GM23338 (cell line): ENCODE data around the gene PPP1R3E. TPM values are rescaled to one million over a fixed set of nuclear protein-coding genes. Genes with fewer than 3 reads are reported as not detected.

ENCODE experiments used
- ATAC-seq: fragments of 200-7000 bp; cut with Tn5 transposase; 3 replicates; pipeline ENCODE4 v1.9.1; 2020
- DNase-seq: peaks from one replicate; pipeline ENCODE4 v3.0.0-alpha.2; 2015; ENCODE audit warnings: low spot score
- H2AFZ ChIP-seq: fragments of 200-600 bp; sonication (generic); 2 replicates; pipeline ENCODE4 v1.8.0; 2016; ENCODE audit warnings: antibody characterized with exemption, mild to moderate bottlenecking, moderate library complexity
- H3F3A ChIP-seq: fragments of 200-600 bp; sonication (generic); replicated peaks from 2 replicates; pipeline ENCODE4 v1.8.0; 2017; ENCODE audit warnings: antibody characterized with exemption, mixed run types, low read depth
- H3K27ac ChIP-seq: fragments of 200-600 bp; sonication (generic); 2 replicates; pipeline ENCODE4 v1.6.1; 2016; ENCODE audit warnings: low read depth
- H3K27me3 ChIP-seq: fragments of 200-600 bp; sonication (generic); 2 replicates; pipeline ENCODE4 v1.8.0; 2016; ENCODE audit warnings: mild to moderate bottlenecking, mixed run types, moderate library complexity; ENCODE audit not compliant: insufficient read depth
- H3K36me3 ChIP-seq: fragments of 200-600 bp; sonication (generic); 2 replicates; pipeline ENCODE4 v1.8.0; 2016; ENCODE audit warnings: mild to moderate bottlenecking; ENCODE audit not compliant: insufficient read depth
- H3K4me1 ChIP-seq: fragments of 200-600 bp; sonication (generic); 2 replicates; pipeline ENCODE4 v1.8.0; 2016; ENCODE audit warnings: mild to moderate bottlenecking, moderate library complexity; ENCODE audit not compliant: insufficient read depth
- H3K4me2 ChIP-seq: fragments of 200-600 bp; sonication (generic); 2 replicates; pipeline ENCODE4 v1.7.1; 2017; ENCODE audit warnings: mixed run types
- H3K4me3 ChIP-seq: fragments of 200-600 bp; sonication (generic); 2 replicates; pipeline ENCODE4 v1.6.1; 2016; ENCODE audit warnings: mixed run types
- H3K79me2 ChIP-seq: fragments of 200-600 bp; sonication (generic); replicated peaks from 2 replicates; pipeline ENCODE4 v1.8.0; 2017; ENCODE audit warnings: mild to moderate bottlenecking; ENCODE audit not compliant: insufficient read depth
- H3K9me2 ChIP-seq: fragments of 200-600 bp; sonication (generic); 2 replicates; pipeline ENCODE4 v1.8.0; 2017; ENCODE audit not compliant: insufficient read depth
- H4K20me1 ChIP-seq: fragments of 200-600 bp; sonication (generic); replicated peaks from 2 replicates; pipeline ENCODE4 v1.8.0; 2017; ENCODE audit warnings: mild to moderate bottlenecking; ENCODE audit not compliant: insufficient read depth
- H3K27ac Mint-ChIP-seq: 2 replicates; pipeline ENCODE4 v1.8.0; 2020; ENCODE audit warnings: inconsistent platforms, mild to moderate bottlenecking, moderate library complexity, mixed read lengths
- H3K27me3 Mint-ChIP-seq: 3 replicates; pipeline ENCODE4 v1.8.0; 2022; ENCODE audit warnings: low read depth, mild to moderate bottlenecking, moderate library complexity, mixed read lengths, inconsistent platforms; ENCODE audit not compliant: insufficient read depth, poor library complexity
- H3K36me3 Mint-ChIP-seq: 3 replicates; pipeline ENCODE4 v1.8.0; 2021; ENCODE audit warnings: low read depth, mild to moderate bottlenecking, inconsistent platforms, moderate library complexity, mixed read lengths
- H3K4me1 Mint-ChIP-seq: 3 replicates; pipeline ENCODE4 v1.8.0; 2020; ENCODE audit warnings: mild to moderate bottlenecking, inconsistent platforms, mixed read lengths
- H3K4me3 Mint-ChIP-seq: 3 replicates; pipeline ENCODE4 v1.8.0; 2021; ENCODE audit warnings: moderate library complexity, mild to moderate bottlenecking, inconsistent platforms, mixed read lengths
- H3K9me3 Mint-ChIP-seq: 3 replicates; pipeline ENCODE4 v1.8.0; 2020; ENCODE audit warnings: moderate library complexity, mild to moderate bottlenecking, inconsistent platforms, mixed read lengths
- CREB1 ChIP-seq: fragments of 250-450 bp; sonication (Bioruptor Pico); IDR thresholded peaks from 2 replicates; pipeline ENCODE4 v1.5.0; 2020; ENCODE audit warnings: low read depth, mild to moderate bottlenecking, moderate library complexity
- EZH2 ChIP-seq: fragments of 200-600 bp; sonication (generic); IDR thresholded peaks from one replicate; pipeline ENCODE4 v1.8.0; 2017; ENCODE audit warnings: antibody characterized with exemption, mild to moderate bottlenecking, low read depth; ENCODE audit not compliant: unreplicated experiment
- EZH2phosphoT487 ChIP-seq: fragments of 200-600 bp; sonication (generic); IDR thresholded peaks from one replicate; pipeline ENCODE4 v1.8.1; 2018; ENCODE audit warnings: antibody characterized with exemption; ENCODE audit not compliant: unreplicated experiment
- JUNB ChIP-seq: IDR thresholded peaks from one replicate; pipeline ENCODE4 v1.6.1; 2016; ENCODE audit warnings: antibody characterized with exemption; ENCODE audit not compliant: unreplicated experiment
- NANOG ChIP-seq: IDR thresholded peaks from 2 replicates; pipeline ENCODE4 v1.6.1; 2016; ENCODE audit warnings: antibody characterized with exemption, borderline replicate concordance
- POLR2AphosphoS5 ChIP-seq: IDR thresholded peaks from 2 replicates; pipeline ENCODE4 v1.6.1; 2016; ENCODE audit warnings: antibody characterized with exemption, low read depth
- REST ChIP-seq: IDR thresholded peaks from one replicate; pipeline ENCODE4 v1.6.1; 2018; ENCODE audit warnings: antibody characterized with exemption; ENCODE audit not compliant: unreplicated experiment
- STAT1 ChIP-seq: IDR thresholded peaks from one replicate; pipeline ENCODE4 v1.6.1; 2016; ENCODE audit warnings: antibody characterized with exemption; ENCODE audit not compliant: unreplicated experiment
- ZNF114 ChIP-seq: fragments of 250-450 bp; sonication (Bioruptor Pico); IDR thresholded peaks from 2 replicates; pipeline ENCODE4 v1.5.0; 2020; ENCODE audit warnings: mild to moderate bottlenecking, moderate library complexity
- ZNF331 ChIP-seq: fragments of 250-450 bp; sonication (Bioruptor Pico); IDR thresholded peaks from 2 replicates; pipeline ENCODE4 v1.5.0; 2020; ENCODE audit warnings: low read depth, mild to moderate bottlenecking, moderate library complexity
- polyA plus RNA-seq: library from polyadenylated mRNA; unstranded; fragments of >200 nt; fragmentation: Nextera tagmentation; extraction: Ambion mirVana; gene quantifications from 2 replicates; pipeline ENCODE4 v1.2.1, GENCODE V29; 2016
- total RNA-seq: library from RNA; depleted of rRNA; stranded (reverse); fragments of >200 nt; shearing (Covaris generic); gene quantifications from 2 replicates; pipeline ENCODE4 v1.2.3, GENCODE V29; 2014
- TF ChIP-seq, protein P1 (sequence below): fragments of 250-450 bp; sonication (Bioruptor Pico); IDR thresholded peaks from 2 replicates; pipeline ENCODE4 v1.5.0; 2020; ENCODE audit warnings: mild to moderate bottlenecking, moderate library complexity
- TF ChIP-seq, protein P2 (sequence below): IDR thresholded peaks from 2 replicates; pipeline ENCODE4 v1.6.1; 2016; ENCODE audit warnings: antibody characterized with exemption
- TF ChIP-seq, protein P3 (sequence below), 2 experiments: fragments of 200-600 bp in 1 of 2; sonication (generic) in 1 of 2; conservative IDR thresholded peaks; 2 replicates each; pipeline versions ENCODE4 v1.5.1 to v1.6.1; 2016 to 2017; ENCODE audit warnings: antibody characterized with exemption in 2 of 2, low read depth in 2 of 2, mild to moderate bottlenecking in 2 of 2, moderate library complexity in 1 of 2

Gene PPP1R3E
- total and polyA plus RNA-seq, 2 experiments from 2014 or later = 2.3 to 2.5 TPM

GRCh38 chr14:23285530-23286019, 17.1 kb downstream of the PPP1R3E start:
- Mint-ChIP-seq H3K4me3 (peak overlapping the region; percentile 91), H3K4me1 (peaks cover 11% of the 10 kb centered on the region; the same call in 2 of the 3 replicates), H3K27ac (no peak overlapping the region), H3K9me3 (no peaks in the 10 kb centered on the region), H3K36me3 (no peaks in the 10 kb centered on the region), H3K27me3 (peaks cover 41% of the 10 kb centered on the region)
- Histone ChIP-seq H3K4me1 (peaks cover 15% of the 10 kb centered on the region), H3K36me3 (no peaks in the 10 kb centered on the region), H3K27ac (no peak overlapping the region), H2AFZ (peak overlapping the region; percentile 95), H3K9me2 (no peaks in the 10 kb centered on the region), H4K20me1 (peaks cover 20% of the 10 kb centered on the region; the same call in 1 of the 2 replicates), H3K4me2 (peak overlapping the region; percentile 93), H3K4me3 (peak overlapping the region; percentile 94), H3F3A (peaks cover 16% of the 10 kb centered on the region), H3K27me3 (peaks cover 58% of the 10 kb centered on the region), H3K79me2 (peaks cover 12% of the 10 kb centered on the region)
- DNase-seq (peak; percentile 37), ATAC-seq (peak; percentile 54)
- TF ChIP-seq, protein P1, sequence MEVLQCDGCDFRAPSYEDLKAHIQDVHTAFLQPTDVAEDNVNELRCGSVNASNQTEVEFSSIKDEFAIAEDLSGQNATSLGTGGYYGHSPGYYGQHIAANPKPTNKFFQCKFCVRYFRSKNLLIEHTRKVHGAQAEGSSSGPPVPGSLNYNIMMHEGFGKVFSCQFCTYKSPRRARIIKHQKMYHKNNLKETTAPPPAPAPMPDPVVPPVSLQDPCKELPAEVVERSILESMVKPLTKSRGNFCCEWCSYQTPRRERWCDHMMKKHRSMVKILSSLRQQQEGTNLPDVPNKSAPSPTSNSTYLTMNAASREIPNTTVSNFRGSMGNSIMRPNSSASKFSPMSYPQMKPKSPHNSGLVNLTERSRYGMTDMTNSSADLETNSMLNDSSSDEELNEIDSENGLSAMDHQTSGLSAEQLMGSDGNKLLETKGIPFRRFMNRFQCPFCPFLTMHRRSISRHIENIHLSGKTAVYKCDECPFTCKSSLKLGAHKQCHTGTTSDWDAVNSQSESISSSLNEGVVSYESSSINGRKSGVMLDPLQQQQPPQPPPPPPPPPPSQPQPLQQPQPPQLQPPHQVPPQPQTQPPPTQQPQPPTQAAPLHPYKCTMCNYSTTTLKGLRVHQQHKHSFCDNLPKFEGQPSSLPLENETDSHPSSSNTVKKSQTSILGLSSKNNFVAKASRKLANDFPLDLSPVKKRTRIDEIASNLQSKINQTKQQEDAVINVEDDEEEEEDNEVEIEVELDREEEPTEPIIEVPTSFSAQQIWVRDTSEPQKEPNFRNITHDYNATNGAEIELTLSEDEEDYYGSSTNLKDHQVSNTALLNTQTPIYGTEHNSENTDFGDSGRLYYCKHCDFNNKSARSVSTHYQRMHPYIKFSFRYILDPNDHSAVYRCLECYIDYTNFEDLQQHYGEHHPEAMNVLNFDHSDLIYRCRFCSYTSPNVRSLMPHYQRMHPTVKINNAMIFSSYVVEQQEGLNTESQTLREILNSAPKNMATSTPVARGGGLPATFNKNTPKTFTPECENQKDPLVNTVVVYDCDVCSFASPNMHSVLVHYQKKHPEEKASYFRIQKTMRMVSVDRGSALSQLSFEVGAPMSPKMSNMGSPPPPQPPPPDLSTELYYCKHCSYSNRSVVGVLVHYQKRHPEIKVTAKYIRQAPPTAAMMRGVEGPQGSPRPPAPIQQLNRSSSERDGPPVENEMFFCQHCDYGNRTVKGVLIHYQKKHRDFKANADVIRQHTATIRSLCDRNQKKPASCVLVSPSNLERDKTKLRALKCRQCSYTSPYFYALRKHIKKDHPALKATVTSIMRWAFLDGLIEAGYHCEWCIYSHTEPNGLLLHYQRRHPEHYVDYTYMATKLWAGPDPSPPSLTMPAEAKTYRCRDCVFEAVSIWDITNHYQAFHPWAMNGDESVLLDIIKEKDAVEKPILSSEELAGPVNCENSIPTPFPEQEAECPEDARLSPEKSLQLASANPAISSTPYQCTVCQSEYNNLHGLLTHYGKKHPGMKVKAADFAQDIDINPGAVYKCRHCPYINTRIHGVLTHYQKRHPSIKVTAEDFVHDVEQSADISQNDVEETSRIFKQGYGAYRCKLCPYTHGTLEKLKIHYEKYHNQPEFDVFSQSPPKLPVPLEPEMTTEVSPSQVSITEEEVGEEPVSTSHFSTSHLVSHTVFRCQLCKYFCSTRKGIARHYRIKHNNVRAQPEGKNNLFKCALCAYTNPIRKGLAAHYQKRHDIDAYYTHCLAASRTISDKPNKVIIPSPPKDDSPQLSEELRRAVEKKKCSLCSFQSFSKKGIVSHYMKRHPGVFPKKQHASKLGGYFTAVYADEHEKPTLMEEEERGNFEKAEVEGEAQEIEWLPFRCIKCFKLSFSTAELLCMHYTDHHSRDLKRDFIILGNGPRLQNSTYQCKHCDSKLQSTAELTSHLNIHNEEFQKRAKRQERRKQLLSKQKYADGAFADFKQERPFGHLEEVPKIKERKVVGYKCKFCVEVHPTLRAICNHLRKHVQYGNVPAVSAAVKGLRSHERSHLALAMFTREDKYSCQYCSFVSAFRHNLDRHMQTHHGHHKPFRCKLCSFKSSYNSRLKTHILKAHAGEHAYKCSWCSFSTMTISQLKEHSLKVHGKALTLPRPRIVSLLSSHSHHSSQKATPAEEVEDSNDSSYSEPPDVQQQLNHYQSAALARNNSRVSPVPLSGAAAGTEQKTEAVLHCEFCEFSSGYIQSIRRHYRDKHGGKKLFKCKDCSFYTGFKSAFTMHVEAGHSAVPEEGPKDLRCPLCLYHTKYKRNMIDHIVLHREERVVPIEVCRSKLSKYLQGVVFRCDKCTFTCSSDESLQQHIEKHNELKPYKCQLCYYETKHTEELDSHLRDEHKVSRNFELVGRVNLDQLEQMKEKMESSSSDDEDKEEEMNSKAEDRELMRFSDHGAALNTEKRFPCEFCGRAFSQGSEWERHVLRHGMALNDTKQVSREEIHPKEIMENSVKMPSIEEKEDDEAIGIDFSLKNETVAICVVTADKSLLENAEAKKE (CRISPR knock-in tag) = no peak
- TF ChIP-seq EZH2 = no peak
- no peak for TF ChIP-seq NANOG
- no peak for TF ChIP-seq POLR2AphosphoS5
- TF ChIP-seq, protein P2, sequence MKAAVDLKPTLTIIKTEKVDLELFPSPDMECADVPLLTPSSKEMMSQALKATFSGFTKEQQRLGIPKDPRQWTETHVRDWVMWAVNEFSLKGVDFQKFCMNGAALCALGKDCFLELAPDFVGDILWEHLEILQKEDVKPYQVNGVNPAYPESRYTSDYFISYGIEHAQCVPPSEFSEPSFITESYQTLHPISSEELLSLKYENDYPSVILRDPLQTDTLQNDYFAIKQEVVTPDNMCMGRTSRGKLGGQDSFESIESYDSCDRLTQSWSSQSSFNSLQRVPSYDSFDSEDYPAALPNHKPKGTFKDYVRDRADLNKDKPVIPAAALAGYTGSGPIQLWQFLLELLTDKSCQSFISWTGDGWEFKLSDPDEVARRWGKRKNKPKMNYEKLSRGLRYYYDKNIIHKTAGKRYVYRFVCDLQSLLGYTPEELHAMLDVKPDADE = no peak
- no peak for TF ChIP-seq CREB1
- TF ChIP-seq STAT1 = no peak
- TF ChIP-seq JUNB = no peak
- TF ChIP-seq ZNF331 (CRISPR knock-in tag) = no peak
- no peak for TF ChIP-seq ZNF114 (CRISPR knock-in tag)
- no peak for TF ChIP-seq EZH2phosphoT487
- TF ChIP-seq, protein P3, sequence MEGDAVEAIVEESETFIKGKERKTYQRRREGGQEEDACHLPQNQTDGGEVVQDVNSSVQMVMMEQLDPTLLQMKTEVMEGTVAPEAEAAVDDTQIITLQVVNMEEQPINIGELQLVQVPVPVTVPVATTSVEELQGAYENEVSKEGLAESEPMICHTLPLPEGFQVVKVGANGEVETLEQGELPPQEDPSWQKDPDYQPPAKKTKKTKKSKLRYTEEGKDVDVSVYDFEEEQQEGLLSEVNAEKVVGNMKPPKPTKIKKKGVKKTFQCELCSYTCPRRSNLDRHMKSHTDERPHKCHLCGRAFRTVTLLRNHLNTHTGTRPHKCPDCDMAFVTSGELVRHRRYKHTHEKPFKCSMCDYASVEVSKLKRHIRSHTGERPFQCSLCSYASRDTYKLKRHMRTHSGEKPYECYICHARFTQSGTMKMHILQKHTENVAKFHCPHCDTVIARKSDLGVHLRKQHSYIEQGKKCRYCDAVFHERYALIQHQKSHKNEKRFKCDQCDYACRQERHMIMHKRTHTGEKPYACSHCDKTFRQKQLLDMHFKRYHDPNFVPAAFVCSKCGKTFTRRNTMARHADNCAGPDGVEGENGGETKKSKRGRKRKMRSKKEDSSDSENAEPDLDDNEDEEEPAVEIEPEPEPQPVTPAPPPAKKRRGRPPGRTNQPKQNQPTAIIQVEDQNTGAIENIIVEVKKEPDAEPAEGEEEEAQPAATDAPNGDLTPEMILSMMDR (conservative IDR thresholded peaks at IDR 0.05; ENCODE audit: low read depth in 2 of 2) = no peak
- TF ChIP-seq REST = no peak
